EH (cell line): Measurements from ENCODE around the gene HDAC10.
"Not testable (repeated sequence)": the region's sequence is repeated elsewhere in the genome, so short reads cannot be mapped to it uniquely, and the experiment has no call there.

Experiments used
- DNase-seq: peaks from one replicate; pipeline ENCODE4 v3.0.0-alpha.2; 2015; ENCODE audit warnings: low read depth

HDAC10 gene

DNA sequence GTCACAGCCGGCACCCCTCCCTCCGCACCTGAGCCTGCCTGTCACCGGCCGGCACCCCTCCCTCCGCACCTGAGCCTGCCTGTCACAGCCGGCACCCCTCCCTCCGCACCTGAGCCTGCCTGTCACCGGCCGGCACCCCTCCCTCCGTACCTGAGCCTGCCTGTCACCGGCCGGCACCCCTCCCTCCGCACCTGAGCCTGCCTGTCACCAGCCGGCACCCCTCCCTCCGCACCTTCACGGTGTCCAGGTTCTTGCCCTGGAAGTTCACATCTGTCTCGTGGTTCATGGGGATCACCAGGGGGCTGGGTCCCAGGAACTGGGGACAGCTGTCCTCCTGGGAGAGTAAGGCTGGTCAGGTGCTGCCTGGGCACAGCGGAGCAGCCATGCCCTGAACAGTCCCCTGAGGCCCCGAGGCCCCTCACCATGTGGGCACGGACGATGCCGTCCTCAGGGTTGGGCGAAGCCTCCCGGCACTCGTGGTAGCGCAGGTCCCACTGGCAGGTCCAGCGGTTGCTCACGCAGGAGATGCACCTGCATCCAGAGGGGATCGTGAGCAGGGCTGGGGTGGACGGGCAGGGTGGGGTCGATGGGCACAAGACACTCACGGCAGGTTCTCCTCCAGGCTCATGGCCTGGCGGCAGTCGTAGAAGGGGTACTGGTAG, 34.6 kb upstream of the HDAC10 start:
- no peak for DNase-seq

DNA sequence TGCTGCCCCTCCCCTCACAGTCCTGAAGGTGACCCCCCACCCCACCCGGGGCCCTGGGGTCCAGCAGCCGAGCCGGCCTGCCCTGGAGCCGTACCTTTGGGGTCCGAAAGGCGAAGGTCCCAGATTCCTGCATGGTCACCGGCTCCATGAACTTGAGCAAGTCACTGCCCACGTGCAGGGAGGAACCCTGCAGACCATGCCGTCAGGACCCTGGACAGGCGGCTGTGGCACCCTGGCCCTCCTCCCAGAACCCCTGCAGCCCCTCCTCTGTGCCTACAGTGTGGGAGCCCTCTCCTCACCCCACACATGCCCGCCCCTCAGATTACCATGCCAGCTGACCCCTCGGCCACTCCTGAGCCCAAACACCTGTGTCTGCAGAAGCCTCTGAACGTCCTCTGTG, 33.4 kb upstream of the HDAC10 start:
- no peak for DNase-seq

DNA sequence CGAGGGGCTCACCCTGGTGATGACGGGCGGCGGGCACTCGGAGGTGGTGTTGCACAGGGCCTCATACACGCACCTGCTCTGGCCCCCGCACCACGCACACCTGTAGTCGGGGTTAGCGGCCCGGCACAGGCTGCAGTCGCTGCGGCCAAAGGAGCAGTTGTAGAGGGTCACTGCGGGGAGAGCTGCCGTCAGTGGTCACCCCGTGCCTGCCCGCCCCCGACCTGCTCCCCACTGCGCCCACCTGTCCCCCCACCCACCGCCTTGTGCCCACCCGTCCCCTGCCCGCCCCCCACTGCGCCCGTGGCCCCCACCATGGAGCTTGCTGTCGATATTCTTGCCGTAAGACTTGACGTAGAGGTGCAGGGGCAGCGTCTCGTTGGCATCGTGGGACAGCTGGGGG, 32.8 kb upstream of the HDAC10 start:
- DNase-seq, result no peak

DNA sequence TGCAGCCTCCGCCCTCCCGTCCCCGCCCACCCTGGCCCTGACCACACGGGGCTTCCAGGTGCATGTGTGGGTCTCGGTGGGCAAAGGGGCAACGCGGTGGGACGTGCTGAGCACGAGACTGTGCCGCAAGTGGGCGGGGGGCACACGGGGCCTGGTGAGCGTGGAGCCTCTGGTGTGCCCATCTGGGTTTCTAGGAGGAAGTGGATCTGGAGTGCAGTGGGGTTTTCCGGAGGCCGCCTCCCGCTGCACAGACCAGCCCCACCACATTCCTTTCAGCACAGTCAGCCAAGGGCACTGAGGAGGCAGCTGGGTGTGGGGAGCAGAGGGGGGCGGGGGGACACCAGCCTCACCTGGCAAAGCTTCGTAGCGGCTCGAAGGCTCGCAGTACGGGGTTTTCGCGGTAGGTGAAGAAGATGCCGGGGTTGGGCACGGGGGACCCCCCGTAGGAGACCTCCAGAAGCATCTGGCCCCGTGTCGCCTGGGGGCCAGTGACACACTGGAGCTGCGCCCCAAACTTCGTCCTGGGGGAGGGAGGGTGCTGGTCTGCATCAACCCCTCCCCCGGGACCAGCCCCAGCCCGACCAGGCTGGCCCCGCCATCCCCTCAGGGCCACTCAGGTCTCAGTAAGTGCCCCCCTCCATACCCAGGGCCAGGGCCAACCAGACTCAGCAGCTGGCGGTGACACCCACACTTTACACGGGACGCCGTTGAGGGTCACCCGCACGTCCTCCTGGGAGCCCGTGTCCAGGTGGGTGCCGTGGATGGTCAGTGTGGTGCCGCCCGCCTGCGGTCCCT, 31.5 kb upstream of the HDAC10 start:
- peak; percentile 88 for DNase-seq

DNA sequence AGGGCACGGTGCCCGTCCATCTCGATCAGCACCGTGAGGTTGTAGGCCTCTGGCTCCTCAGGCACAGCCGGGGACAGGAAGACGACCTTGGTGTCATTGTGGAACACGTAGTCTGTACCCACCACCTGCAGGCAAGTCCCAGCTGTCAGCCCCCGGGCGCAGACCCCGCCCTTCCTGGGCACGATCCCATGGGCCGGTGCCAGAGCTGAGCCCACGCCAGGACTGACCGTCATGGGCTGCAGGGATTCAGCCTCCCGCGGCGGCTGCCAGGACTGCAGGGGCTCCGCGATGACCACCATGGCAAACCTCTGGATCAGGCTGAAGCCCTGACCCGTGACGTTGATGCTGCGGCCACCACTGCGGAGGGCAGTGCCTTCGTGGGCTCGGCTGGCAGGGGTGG, 30.9 kb upstream of the HDAC10 start:
- DNase-seq, result no peak

DNA sequence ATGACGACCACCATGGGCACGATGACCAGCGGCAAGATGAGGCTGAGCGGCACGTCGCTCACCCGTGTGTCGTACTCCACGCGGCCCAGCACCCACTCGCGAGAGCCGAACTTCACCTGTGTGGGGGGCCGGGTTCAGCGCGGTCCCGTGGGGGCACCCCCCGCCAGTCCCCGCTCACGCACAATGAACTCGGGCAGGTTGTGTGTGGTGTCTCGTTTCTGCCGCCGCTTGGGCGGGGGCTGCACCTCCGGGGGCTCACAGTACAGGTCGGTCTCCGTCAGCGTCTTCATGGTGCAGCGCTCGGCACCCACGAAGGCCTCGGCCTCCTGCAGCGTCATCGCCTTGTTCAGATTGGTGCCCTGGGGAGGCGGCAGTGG, 30.3 kb upstream of the HDAC10 start:
- DNase-seq, result no peak

DNA sequence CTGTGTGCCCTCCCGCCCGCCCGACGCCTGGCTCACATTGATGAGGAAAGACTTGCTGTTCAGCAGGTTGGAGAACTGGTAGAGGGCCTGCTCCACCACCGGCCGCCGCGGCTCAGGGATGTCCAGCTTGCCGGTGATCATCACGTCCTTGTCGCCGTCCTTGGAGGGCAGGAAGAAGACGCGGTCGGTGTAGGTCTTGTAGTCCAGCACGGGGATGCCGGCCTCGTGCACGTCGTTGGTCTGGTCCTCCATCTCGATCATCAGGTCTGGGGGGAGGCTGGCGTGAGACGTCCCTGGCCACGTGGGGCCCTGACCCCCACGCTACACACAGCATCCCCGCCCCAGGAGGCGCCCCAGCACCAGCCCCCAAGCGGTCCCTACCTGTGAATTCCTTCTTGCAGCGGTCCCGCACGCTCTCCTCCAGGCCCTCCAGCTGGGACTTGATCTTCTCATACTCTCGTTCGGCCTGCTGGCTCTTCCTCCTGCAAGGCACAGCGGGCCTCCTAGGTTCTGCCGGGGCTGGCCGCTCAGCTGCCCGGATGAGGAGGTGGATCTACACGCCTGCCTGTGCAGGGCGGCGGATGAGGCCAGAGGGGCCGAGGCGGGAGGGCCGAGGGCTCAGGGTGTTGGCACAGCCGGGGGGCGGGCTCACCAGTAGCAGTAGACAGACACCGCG, 29.8 kb upstream of the HDAC10 start:
- DNase-seq, result no peak

DNA sequence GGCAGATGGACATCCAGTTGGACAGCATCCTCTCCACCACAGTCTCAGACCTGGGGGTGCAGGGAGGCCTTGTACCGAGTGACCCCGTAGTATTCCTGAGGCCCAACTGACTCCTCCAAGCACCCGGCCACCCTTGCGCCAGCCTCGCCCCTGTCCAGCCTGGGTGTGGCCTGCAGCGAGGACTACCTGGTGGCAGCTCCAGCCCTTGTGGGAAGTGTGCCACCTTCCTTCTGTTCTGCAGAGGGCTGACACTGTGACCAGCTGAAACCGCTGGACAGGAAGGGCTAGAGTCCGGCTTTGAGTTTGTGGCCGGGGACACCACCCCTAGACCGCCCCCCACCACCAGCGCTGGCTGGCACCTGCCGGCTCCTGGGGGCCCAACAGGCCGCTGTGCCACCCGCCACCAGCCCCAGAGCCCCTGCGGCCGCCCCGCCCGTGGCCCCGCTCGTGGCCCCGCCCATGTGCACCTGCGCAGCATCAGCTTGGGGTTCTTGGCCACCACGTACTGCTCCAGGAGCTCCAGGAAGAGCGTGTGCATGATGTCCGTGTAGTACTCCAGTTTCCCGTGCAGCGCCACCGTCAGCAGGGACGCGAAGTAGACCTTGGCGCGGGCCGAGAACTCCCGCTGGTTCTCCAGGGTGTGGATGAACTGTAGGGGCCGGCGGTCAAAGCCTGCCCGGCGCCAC, 29.1 kb upstream of the HDAC10 start:
- DNase-seq, result no peak

DNA sequence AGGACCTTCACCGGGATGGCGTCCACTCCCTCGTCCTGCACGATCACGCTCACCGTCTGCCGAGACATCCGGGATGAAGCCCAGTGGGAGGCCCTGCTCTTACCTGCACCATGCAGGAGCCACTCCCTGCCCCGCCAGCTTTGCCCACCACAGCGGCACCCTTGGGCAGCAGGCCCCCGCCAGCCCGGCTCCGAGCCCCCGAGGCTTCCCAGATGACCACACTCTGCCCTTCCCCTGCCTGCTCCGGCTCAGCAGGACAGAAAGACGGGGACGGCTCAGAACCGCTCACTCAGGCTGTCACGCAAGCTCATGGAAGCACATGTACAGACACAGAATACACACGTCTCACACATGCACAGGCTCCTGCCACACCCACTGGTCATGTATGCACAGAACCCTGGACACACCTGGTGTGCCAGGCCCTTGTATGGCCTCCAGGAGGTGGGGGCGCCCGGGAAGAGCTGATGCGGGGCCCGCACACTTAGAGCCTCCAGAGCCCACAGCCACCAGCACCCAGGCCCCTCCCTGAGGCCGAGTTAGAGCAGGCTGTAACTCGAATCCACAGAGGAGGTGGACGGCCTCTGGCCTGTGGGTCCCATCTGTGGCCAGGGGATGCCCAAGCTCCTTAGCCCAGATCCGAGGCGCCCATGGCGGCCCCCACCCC, 28.0 kb upstream of the HDAC10 start:
- no peak for DNase-seq

DNA sequence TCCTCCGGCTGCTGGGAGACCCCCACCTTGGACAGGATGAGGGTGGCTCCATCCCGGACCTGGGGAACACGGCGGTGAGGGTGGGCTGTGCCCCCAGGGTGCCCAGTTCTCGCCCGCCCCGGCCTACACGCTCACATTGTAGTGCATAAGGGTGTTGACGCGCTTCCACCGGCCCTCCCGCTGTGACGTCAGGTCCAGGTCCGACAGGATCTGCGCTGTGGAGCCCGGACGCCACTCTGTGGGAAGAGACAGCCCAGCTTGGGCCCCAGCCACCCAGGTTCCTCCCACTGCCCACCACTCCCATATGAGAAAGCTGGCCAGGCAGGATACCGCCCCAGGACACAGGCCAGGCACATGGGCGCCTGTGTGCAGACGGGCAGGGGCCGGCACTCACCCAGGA, 27.4 kb upstream of the HDAC10 start:
- DNase-seq, result no peak

DNA sequence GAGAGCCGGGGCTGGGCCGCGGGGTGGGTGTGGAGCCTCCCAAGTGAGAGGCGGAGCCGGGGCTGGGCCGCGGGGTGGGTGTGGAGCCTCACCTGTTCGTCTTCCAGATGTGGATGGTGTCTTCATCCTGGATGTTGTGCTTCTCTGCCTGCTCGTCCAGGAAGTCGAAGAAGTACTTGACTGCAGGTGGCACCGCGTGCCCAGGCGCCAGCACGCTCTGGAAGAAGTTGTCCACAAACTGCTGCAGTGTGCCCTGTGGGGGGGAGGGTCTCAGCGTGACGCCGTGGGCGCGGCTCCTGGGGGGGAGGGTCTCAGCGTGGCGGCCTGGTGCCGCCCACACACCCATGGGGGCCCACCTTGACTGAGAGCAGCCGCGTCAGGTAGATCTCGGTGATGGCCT, 26.7 kb upstream of the HDAC10 start:
- no peak for DNase-seq

DNA sequence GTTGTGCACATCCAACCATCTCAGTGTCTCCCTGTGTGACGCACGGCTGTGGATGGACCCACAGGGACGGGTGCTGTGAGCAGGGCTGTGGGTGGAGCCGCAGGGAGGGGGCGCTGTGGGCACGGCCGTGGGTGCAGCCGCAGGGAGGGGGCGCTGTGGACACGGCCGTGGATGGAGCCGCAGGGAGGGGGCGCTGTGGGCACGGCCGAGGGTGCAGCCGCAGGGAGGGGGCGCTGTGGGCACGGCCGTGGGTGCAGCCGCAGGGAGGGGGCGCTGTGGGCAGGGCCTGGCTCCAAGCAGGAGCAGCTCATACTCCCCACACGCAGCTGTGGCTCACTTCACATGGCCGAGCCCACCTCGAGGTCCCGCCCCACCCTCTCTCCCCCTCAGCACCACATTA, 25.1 kb upstream of the HDAC10 start:
- DNase-seq, result peak; percentile 43

DNA sequence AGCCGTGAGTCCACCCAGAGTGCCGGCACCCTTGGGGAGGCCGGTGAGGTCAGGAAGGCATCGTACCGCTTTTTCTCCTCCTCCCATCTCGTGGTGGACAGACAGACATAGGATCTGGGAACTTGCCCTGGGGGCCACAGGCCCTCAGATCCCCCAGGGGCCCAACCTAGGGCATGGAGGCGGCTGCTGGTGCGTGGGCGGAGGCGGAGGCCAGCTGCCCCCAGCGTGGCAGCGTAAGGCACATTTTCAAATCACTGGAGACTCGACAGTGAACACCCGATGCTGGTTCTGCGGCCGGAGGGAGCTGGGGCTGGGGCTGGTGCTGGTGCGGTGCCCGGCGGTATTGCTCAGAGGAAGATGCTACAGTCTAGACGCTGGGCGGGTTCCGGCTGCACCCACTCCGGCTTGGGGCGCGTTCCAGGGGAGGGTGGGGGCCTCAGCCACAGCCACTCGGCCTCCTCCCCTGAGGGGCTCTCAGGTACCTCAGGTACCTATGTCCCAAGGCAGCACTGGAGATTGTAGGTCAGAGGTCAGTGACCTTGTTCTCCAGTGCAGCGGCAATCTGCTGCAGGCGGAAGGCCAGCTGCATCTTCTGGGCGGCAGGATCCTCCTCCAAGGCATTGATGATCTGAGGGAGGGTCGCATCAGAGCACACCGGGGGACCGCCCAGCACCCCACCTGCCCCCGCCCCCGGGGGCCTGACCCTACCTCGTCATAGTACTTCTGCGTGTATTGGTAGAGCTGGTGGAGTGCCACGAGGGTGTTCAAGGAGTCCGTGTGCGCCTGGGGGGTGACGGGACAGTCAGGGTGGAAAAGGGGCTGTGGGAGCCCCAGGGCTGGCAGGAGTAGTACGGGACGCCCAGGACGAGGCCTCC, 24.4 kb upstream of the HDAC10 start:
- DNase-seq, result no peak

DNA sequence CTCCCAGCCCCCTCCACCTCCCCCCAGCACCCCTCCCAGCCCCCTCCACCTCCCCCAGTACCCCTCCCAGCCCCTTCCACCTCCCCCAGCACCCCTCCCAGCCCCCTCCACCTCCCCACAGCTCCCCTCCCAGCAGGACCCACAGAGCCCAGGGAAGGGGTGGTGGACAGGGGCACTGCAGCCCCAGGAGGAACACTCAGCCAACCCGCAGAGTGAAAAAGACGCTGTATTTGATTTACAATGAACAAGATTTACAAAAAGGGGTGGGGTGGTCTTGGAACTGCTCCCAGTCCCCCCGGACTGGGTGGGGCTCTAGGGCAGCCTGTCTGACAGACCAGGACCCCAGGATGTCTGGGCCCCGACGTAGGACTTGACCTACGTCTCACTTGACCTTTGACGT, 23.7 kb upstream of the HDAC10 start:
- no peak for DNase-seq

DNA sequence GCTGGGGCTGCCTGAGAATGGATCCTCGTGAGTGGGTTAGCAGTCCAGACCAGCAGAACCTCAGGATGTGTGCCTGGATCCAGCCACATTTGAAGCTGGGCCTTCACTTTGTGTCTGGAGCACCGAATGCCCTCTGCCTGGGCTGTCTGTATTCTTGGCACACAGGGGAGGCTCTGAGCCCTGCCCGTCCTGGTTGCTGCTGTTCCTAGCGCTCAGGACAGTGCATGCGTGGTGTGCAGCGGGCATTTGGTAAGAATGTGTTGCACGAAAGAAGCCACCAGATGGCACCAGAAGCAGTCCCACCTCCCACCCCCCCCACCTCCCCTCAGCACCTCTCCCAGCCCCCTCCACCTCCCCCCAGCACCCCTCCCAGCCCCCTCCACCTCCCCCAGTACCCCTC, 23.2 kb upstream of the HDAC10 start:
- peak; percentile 63 for DNase-seq

DNA sequence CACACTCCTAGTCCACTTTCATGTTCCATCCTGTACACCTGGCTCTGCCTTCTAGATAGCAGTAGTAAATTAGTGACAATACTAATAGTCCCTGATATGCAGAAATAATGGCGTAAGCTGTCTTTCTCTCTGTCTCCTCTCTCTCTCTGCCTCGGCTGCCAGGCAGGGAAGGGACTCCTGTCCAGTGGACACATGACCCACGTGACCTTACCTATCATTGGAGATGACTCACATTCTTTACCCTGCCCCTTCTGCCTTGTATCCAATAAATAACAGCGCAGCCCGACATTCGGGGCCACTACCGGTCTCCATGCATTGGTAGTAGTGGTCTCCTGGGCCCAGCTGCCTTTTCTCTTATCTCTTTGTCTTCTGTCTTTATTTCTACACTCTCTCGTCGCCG, 22.7 kb upstream of the HDAC10 start:
- DNase-seq, result not testable (repeated sequence)

DNA sequence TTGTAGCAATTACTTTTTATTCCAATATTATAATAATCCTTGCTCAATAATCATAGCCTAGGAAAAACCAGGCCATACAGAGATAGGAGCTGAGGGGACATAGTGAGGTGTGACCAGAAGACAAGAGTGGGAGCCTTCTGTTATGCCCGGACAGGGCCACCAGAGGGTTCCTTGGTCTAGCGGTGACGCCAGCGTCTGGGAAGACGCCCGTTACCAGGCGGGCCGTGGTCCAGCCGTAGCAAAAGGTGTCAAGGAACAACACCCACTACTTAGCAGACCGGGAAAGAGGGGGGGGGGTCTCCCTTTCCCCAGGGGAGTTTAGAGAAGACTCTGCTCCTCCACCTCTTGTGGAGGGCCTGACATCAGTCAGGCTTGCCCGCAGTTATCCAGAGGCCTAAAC, 22.3 kb upstream of the HDAC10 start:
- DNase-seq, result not testable (repeated sequence)

DNA sequence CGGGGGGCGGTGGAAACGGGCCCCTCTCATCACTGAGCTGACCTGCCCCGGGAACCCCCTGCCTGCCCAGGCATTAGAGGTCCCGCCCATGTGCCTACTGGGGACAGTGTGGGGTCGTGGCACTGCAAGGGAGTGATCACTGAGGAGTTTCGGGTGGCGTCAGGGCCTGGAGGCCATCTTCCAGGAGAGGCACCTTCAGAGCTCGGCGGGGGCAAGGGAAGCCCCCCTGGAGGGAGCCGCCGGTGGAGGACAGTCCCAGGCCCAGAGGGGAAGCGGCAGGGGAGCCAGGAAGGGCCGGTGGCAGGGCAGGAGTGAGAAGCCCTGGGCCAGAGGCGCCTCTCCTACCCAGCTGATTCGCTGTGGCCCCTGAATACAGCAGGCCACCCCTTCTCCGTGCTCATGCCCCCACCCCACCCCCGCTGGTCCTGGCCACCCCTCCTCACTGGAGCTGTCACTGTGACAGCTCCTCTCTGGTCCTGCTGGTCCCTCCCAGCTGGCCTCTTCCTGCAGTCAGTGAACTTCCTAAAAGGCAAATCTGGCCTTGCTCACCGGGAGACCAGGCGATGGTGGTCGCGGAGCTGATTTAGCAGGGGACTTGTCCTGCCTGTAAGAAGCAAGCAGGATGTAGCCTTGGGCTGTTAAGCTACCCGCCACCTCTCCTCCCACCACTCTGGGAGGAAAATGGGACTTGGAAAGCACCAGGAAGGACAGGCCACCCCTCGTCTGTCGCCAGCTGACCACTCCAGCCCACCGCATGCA, 21.2 kb upstream of the HDAC10 start:
- DNase-seq, result peak; percentile 52

DNA sequence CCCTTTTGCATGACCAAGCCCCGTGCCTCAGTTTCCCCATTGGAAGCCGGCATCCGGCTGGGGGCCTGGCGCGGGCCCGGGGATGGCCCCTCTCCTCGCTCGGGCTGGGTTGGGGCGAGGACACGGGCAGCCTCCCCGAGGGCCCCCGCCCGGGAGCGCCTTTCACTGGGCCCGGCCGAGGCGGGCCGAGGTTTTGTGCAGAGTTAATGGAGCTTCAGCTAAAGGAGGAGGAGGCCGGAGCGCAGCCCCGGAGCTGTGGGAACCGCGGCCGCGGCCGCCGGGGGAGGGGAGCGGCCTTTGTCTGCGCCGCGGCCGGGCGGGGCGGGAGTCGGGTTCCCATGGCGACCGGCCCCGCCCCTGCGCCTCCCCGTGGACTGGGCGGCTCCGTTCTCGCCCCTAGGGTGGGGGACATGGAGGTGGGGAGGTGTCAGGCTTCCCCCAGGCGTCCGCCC, 20.5 kb upstream of the HDAC10 start:
- DNase-seq, result peak; percentile 78

DNA sequence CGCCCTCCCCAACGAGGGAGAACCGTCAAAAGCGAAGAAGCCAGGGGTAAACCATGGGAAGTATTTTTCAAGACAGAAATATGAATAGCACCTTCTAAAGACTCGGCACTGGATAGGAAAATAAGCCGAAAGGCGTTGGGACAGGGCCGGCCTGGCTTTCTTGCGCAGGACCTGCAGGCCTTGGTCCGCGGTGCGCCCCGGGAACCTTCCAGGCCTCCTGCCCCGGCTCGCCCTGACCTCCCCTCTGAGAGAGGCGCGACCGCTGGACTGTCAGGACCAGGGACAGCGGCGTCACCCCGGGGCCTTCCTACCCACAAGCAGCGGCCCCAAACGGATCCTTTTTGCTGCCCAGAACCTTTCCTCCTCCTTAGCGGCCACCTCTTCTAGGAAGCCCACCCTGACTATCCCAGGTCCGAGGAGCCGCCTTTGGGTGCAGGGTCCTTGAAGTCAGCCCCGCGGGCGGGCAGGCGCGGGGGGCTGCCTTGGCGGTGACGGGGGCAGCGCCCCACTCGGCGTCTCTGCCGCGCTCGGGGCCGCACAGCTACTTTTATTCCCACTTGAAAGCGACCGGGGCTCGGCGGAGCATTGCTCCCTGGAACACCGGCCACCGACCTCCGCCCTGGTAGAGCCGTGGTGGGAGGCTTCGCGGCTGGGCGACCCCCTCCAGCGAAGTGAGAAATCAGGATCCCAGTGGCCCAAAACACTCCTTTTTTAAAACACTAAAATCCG, 19.8 kb upstream of the HDAC10 start:
- DNase-seq, result peak; percentile 77
